ENCODE measurements around the gene MAML3.

MAML3 gene

DNA sequence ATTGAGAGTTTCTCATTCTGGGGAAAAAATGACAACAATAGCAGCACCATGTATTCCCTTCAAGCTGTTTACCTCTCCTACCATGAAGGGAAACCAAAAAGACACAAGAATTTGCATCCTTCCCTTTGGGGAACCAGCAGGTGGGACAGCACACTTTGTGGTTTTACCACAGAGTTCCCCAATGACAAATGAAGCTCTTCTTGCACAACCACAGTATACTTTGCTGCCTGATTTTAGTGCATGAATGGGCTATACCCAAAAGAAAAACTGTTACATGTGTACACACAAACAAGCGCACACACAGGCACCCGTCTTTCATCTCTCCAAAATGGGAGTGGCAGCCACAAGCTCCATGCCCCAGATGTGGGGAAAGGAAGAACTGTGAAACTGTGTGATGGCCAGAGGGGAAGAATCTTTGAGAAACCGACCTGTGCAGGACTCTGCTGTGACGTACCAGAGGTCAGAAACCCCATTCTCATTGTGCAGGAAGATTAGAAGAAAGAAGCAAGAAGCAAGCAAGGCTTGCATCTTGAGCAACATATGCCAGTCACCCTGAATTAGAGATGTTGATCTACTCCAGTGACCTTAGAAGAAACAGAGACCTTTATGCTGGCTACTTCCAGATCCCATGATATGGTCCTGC is 2.7 kb upstream of the MAML3 start:
- TF ChIP-seq FOXP2 (optimal IDR thresholded peaks at IDR 0.05; ENCODE audit: borderline replicate concordance, extremely low read depth, extremely low read length, insufficient read depth) (no peak), SIN3A (IDR thresholded peaks at IDR 0.05; ENCODE audit: borderline replicate concordance, insufficient read depth, low read length) (no peak), TAF1 (IDR thresholded peaks at IDR 0.05; ENCODE audit: borderline replicate concordance, insufficient read depth, low read length) (no peak), POLR2AphosphoS5 (IDR thresholded peaks at IDR 0.05; ENCODE audit: low read depth, low read length) (no peak)
- TF ChIP-seq, protein P1, sequence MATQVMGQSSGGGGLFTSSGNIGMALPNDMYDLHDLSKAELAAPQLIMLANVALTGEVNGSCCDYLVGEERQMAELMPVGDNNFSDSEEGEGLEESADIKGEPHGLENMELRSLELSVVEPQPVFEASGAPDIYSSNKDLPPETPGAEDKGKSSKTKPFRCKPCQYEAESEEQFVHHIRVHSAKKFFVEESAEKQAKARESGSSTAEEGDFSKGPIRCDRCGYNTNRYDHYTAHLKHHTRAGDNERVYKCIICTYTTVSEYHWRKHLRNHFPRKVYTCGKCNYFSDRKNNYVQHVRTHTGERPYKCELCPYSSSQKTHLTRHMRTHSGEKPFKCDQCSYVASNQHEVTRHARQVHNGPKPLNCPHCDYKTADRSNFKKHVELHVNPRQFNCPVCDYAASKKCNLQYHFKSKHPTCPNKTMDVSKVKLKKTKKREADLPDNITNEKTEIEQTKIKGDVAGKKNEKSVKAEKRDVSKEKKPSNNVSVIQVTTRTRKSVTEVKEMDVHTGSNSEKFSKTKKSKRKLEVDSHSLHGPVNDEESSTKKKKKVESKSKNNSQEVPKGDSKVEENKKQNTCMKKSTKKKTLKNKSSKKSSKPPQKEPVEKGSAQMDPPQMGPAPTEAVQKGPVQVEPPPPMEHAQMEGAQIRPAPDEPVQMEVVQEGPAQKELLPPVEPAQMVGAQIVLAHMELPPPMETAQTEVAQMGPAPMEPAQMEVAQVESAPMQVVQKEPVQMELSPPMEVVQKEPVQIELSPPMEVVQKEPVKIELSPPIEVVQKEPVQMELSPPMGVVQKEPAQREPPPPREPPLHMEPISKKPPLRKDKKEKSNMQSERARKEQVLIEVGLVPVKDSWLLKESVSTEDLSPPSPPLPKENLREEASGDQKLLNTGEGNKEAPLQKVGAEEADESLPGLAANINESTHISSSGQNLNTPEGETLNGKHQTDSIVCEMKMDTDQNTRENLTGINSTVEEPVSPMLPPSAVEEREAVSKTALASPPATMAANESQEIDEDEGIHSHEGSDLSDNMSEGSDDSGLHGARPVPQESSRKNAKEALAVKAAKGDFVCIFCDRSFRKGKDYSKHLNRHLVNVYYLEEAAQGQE (IDR thresholded peaks at IDR 0.05; ENCODE audit: insufficient read depth in 1 of 2, low read depth in 2 of 2, low read length in 2 of 2), result no peak

DNA sequence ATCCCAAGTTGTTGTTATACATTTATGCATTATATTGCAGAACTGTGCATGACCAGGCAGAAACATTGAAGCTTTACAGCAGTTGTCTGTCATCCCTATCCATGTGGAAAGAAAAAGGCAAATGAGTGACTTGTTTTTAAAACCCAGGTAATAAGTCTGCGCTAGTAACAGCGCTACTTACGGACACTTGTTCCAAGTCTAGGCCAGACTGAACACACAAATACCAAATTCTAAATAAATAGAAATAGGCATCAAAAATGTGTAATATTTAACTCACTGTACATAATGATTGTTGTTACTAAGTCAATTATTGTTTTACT is 548 bp upstream of the MAML3 start:
- TF ChIP-seq TAF1 (IDR thresholded peaks at IDR 0.05; ENCODE audit: borderline replicate concordance, insufficient read depth, low read length) (no peak), FOXP2 (optimal IDR thresholded peaks at IDR 0.05; ENCODE audit: borderline replicate concordance, extremely low read depth, extremely low read length, insufficient read depth) (no peak), SIN3A (IDR thresholded peaks at IDR 0.05; ENCODE audit: borderline replicate concordance, insufficient read depth, low read length) (no peak), POLR2AphosphoS5 (IDR thresholded peaks at IDR 0.05; ENCODE audit: low read depth, low read length) (no peak)
- TF ChIP-seq, protein P1 (IDR thresholded peaks at IDR 0.05; ENCODE audit: insufficient read depth in 1 of 2, low read depth in 2 of 2, low read length in 2 of 2), result no peak

DNA sequence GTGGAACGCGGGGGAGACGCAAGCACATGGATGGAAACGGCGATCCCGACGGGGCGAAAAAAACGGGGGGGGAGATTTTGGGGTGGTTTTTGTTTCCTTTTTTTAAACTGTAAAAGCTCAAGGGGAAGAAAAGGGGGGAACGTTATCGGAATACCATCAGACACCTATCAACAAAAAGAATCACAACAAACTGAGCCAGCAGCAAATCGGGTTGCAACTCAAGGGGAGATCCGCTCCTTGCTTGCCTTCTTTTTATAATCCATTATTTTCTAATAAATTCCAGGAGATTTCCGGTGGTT is 616 bp downstream of the MAML3 start:
- TF ChIP-seq TAF1 (IDR thresholded peaks at IDR 0.05; ENCODE audit: borderline replicate concordance, insufficient read depth, low read length), result no peak
- TF ChIP-seq POLR2AphosphoS5 (IDR thresholded peaks at IDR 0.05; ENCODE audit: low read depth, low read length), result no peak
- no peak for TF ChIP-seq SIN3A (IDR thresholded peaks at IDR 0.05; ENCODE audit: borderline replicate concordance, insufficient read depth, low read length)
- TF ChIP-seq, protein P1 (IDR thresholded peaks at IDR 0.05; ENCODE audit: insufficient read depth in 1 of 2, low read depth in 2 of 2, low read length in 2 of 2), result no peak
- no peak for TF ChIP-seq FOXP2 (optimal IDR thresholded peaks at IDR 0.05; ENCODE audit: borderline replicate concordance, extremely low read depth, extremely low read length, insufficient read depth)

DNA sequence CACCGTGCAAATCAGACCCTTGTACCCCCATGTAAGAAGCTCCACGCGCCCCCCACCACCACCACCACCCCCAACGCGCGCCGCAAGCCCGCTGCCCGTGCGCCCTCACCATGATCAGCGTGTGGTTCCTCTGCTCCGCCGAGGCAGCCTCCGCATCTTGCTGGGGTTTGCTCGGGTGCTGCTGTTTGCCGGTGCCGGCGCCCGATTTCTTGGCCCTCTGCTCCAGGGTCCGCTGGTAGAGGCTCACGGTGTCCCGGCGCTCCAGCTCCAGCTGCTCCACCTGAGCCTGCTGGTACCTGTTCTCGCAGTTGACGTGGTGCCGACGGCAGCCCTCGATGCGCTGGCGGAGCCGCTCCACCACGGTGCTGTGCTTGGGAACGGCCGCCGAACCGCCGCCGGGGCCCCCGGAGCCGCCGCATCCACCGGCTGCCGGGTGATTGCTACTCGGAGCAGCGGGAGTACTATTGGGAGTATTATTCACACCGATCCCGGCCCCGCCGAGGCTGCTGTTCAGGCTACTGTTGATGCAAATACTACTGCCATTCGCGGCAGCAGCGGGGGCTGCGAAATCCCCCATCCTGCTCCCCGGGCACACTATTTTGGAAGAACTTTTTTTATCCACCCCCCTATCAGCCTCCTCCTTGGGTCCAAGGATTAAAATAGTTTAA is 1.1 kb downstream of the MAML3 start:
- TF ChIP-seq POLR2AphosphoS5 (IDR thresholded peaks at IDR 0.05; ENCODE audit: low read depth, low read length) (no peak), SIN3A (IDR thresholded peaks at IDR 0.05; ENCODE audit: borderline replicate concordance, insufficient read depth, low read length) (no peak), TAF1 (IDR thresholded peaks at IDR 0.05; ENCODE audit: borderline replicate concordance, insufficient read depth, low read length) (no peak), FOXP2 (optimal IDR thresholded peaks at IDR 0.05; ENCODE audit: borderline replicate concordance, extremely low read depth, extremely low read length, insufficient read depth) (no peak)
- TF ChIP-seq, protein P1 (IDR thresholded peaks at IDR 0.05; ENCODE audit: insufficient read depth in 1 of 2, low read depth in 2 of 2, low read length in 2 of 2), result no peak
